HAP-1 (cell line): Measurements from ENCODE around the gene UNC13C.

Experiments used
- DNase-seq, 2 experiments: peaks; one replicate each; pipeline ENCODE4 v3.0.0-alpha.2; 2016 to 2020; ENCODE audit warnings: low spot score in 2 of 2
- H3K27me3 ChIP-seq: fragments of 250-450 bp; sonication (Bioruptor Pico); 2 replicates; pipeline ENCODE4 v1.5.1; 2020; ENCODE audit warnings: low read depth, mild to moderate bottlenecking, moderate library complexity
- H3K36me3 ChIP-seq: fragments of 250-450 bp; sonication (Bioruptor Pico); replicated peaks from 2 replicates; pipeline ENCODE4 v1.5.1; 2020; ENCODE audit warnings: mild to moderate bottlenecking
- H3K4me1 ChIP-seq: fragments of 250-450 bp; sonication (Bioruptor Pico); 2 replicates; pipeline ENCODE4 v1.5.1; 2020; ENCODE audit warnings: mild to moderate bottlenecking
- H3K4me3 ChIP-seq: fragments of 250-450 bp; sonication (Bioruptor Pico); 2 replicates; pipeline ENCODE4 v1.5.1; 2020; ENCODE audit warnings: mild to moderate bottlenecking, moderate library complexity
- H3K9me3 ChIP-seq: fragments of 250-450 bp; sonication (Bioruptor Pico); 2 replicates; pipeline ENCODE4 v1.5.1; 2020; ENCODE audit warnings: mild to moderate bottlenecking, moderate library complexity
- in situ Hi-C: fragments of 300-500 bp; cut with MboI; formaldehyde crosslinking; loops from 3 replicates; pipeline ENCODE4 v1.14.3; 2020; ENCODE audit warnings: low sequenced_read_pairs, inconsistent platforms, mixed read lengths

UNC13C gene

GRCh38 chr15:54035616-54036015 lies 57.4 kb downstream of the UNC13C start:
- Histone ChIP-seq H3K27me3 (no peaks in the 10 kb centered on the region), H3K4me1 (no peaks in the 10 kb centered on the region), H3K9me3 (no peaks in the 10 kb centered on the region), H3K36me3 (no peaks in the 10 kb centered on the region), H3K4me3 (no peak overlapping the region)
- in situ Hi-C loops = no loop called here
- no peak for DNase-seq

DNA sequence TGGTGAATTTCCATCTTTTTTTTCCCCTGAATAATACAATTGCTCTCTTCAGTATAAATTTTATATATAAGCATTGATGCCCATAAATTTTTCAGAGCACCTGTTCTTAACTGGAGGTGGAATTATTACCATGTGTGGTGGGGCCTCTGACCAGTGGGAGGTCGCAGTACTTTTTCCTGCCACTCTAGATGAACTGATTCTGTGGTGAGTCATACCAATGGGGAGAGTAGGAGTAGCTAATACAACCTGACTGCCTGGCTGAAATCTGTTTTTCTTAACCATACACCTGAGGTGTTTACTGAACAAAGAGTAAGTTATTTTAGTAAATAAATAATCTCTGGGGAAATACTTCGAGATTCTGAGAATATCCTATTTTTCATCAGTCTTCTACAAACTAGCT lies 67.2 kb downstream of the UNC13C start:
- in situ Hi-C loops = no loop called here
- H3K36me3 ChIP-seq = no peaks in the 10 kb centered on the region
- H3K4me3 ChIP-seq = no peak overlapping the region
- peaks cover 2% of the 10 kb centered on the region; the same call in 1 of the 2 replicates for H3K27me3 ChIP-seq
- no peaks in the 10 kb centered on the region for H3K9me3 ChIP-seq
- no peaks in the 10 kb centered on the region for H3K4me1 ChIP-seq
- no peak for DNase-seq

- in situ Hi-C loops = no loop called here
- no peaks in the 10 kb centered on the region for H3K9me3 ChIP-seq
- H3K4me3 ChIP-seq = no peak overlapping the region
- no peaks in the 10 kb centered on the region for H3K4me1 ChIP-seq
- H3K27me3 ChIP-seq = peaks cover 2% of the 10 kb centered on the region; the same call in 1 of the 2 replicates
- DNase-seq = no peak
- H3K36me3 ChIP-seq = no peaks in the 10 kb centered on the region
Measured at GRCh38 chr15:54046093-54046492, 67.9 kb downstream of the UNC13C start.

- in situ Hi-C loops = no loop called here
Measured at GRCh38 chr15:54064365-54064764, 86.1 kb downstream of the UNC13C start.

DNA sequence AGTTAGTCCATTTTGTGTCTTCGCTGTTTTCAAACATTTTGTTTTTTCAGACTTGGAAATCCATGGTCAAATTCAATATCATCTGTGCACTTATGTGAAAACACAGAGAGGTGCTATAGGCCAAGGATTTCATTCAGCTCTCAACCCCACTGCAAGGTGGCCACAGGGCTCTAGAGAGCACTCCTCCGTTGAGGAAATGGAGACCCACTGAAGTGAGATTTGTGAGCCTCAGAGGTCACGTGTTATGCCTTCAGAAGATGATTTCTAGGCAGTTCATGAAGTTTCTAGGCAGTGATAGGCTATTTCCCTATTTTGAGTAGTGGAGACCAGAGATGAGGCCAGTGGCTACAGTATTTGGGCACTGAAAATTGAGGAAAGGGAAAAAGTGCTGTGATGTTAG lies 88.2 kb downstream of the UNC13C start:
- no peak for DNase-seq
- no peak overlapping the region for H3K4me3 ChIP-seq
- no peaks in the 10 kb centered on the region for H3K4me1 ChIP-seq
- no peaks in the 10 kb centered on the region for H3K9me3 ChIP-seq
- H3K36me3 ChIP-seq = no peaks in the 10 kb centered on the region
- in situ Hi-C loops = no loop called here
- H3K27me3 ChIP-seq = no peaks in the 10 kb centered on the region

More at GRCh38 chr15:54064365-54064764, 86.1 kb downstream of the UNC13C start:
- Histone ChIP-seq H3K9me3 (no peaks in the 10 kb centered on the region), H3K4me1 (no peaks in the 10 kb centered on the region), H3K36me3 (no peaks in the 10 kb centered on the region), H3K27me3 (no peaks in the 10 kb centered on the region), H3K4me3 (no peak overlapping the region)
- no peak for DNase-seq

- peak; percentile 17 to 43 for DNase-seq
- no peaks in the 10 kb centered on the region for H3K27me3 ChIP-seq
- in situ Hi-C loops = no loop called here
- H3K9me3 ChIP-seq = no peaks in the 10 kb centered on the region
- no peaks in the 10 kb centered on the region; the same call in 1 of the 2 replicates for H3K4me1 ChIP-seq
- no peak overlapping the region for H3K4me3 ChIP-seq
- no peaks in the 10 kb centered on the region for H3K36me3 ChIP-seq
Measured at GRCh38 chr15:54082836-54083492, 104.7 kb downstream of the UNC13C start.

DNA sequence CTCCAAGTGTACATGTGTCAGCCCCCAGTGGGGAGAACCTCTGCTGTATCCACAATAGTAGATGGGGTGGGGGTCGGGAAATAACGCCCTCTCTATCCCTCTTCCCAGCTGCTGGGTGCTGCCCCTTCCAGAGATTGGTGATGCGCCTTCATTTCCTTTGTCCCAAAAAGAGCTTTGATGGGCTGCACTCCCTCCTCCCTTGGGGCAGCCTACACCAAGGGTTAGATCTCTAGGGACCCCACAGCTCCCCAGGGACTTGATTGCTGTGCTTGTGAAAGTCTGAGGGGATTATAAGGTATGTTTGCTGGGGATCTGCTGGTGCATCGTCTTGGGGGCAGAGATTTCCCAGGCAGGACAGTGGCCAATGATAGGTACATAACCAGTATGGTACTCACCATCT lies 105.3 kb downstream of the UNC13C start:
- H3K27me3 ChIP-seq = no peaks in the 10 kb centered on the region
- in situ Hi-C loops = no loop called here
- no peak for DNase-seq
- no peaks in the 10 kb centered on the region for H3K36me3 ChIP-seq
- no peaks in the 10 kb centered on the region for H3K9me3 ChIP-seq
- no peaks in the 10 kb centered on the region; the same call in 1 of the 2 replicates for H3K4me1 ChIP-seq
- H3K4me3 ChIP-seq = no peak overlapping the region

- Histone ChIP-seq H3K9me3 (no peaks in the 10 kb centered on the region), H3K4me1 (no peaks in the 10 kb centered on the region; the same call in 1 of the 2 replicates), H3K36me3 (no peaks in the 10 kb centered on the region), H3K4me3 (no peak overlapping the region), H3K27me3 (no peaks in the 10 kb centered on the region)
- no peak for DNase-seq
- in situ Hi-C loops = no loop called here
Measured at GRCh38 chr15:54083991-54084390, 105.8 kb downstream of the UNC13C start.

DNA sequence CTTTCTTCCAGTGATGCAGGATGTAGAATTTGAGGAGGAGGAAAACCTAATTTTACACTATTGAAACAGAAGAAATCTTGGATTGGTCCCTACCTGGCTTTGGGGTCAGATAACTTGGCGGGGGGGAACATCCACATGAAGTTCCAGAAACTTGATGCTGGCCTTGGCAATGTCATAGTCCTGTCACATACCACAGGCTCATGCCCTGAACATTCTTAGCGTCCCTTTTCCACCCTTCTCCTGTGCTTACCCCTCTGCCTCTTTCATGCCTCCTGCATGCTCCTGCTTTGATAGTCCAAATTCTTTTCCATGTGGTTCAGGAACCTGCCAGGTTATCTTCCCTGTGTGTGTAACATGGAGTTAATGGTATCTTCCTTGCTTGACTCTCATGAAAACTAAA lies 110.6 kb downstream of the UNC13C start:
- no peak for DNase-seq
- Histone ChIP-seq H3K36me3 (no peaks in the 10 kb centered on the region), H3K27me3 (no peaks in the 10 kb centered on the region), H3K9me3 (no peaks in the 10 kb centered on the region), H3K4me3 (no peak overlapping the region), H3K4me1 (no peaks in the 10 kb centered on the region; the same call in 1 of the 2 replicates)
- in situ Hi-C loops = no loop called here

GRCh38 chr15:54089776-54090175 lies 111.5 kb downstream of the UNC13C start:
- in situ Hi-C loops = no loop called here
- Histone ChIP-seq H3K9me3 (no peaks in the 10 kb centered on the region), H3K4me1 (no peaks in the 10 kb centered on the region; the same call in 1 of the 2 replicates), H3K27me3 (no peaks in the 10 kb centered on the region), H3K4me3 (no peak overlapping the region), H3K36me3 (no peaks in the 10 kb centered on the region)
- DNase-seq = no peak

DNA sequence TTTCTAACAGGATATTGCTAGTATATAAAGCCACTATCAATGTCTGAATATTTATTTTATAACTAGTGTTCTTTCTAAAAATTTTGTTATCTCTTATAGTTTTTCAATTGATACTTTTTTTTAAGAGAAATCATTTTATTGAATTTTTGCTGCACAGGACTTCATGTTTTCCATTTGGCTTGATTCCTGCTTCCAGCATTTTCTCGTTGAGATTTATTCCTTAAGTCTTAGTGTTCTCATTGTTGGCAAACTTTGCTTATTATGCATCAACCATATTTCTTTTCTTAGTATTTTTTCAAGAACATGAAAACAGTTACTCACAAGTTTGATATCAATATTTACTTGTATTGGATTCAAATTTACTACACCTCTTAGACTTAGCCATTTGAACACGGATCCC lies 113.4 kb downstream of the UNC13C start:
- Histone ChIP-seq H3K27me3 (no peaks in the 10 kb centered on the region), H3K4me1 (peaks cover 5% of the 10 kb centered on the region), H3K4me3 (no peak overlapping the region), H3K9me3 (no peaks in the 10 kb centered on the region), H3K36me3 (no peaks in the 10 kb centered on the region)
- DNase-seq = no peak
- in situ Hi-C loops = no loop called here

DNA sequence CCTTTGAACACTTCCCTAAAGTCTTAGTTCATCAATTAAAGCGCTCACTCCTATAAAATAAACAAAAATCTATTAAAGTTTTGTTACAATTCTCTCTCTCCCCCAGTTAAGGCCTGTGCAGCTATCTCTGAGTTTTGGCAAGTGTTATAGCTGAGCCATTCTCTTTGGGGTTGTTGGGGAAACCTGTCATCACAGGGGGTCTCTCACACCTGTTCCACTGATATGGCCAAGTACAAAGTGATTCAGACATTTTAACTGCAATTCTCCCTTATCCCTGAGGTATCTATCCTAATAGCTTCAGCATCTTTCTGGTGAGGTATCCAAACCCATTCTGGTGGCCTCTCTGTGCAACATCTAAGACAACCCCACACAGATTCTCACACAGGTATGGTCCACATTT lies 116.4 kb downstream of the UNC13C start:
- DNase-seq = no peak
- peaks cover 19% of the 10 kb centered on the region for H3K4me1 ChIP-seq
- H3K9me3 ChIP-seq = no peaks in the 10 kb centered on the region
- no peaks in the 10 kb centered on the region for H3K36me3 ChIP-seq
- in situ Hi-C loops = no loop called here
- H3K27me3 ChIP-seq = no peaks in the 10 kb centered on the region
- no peak overlapping the region for H3K4me3 ChIP-seq

- no peaks in the 10 kb centered on the region for H3K27me3 ChIP-seq
- no peak overlapping the region for H3K4me3 ChIP-seq
- DNase-seq = peak in 1 of 2 experiments; percentile 77
- H3K9me3 ChIP-seq = no peaks in the 10 kb centered on the region
- H3K4me1 ChIP-seq = peaks cover 23% of the 10 kb centered on the region
- no peaks in the 10 kb centered on the region for H3K36me3 ChIP-seq
- in situ Hi-C loops = no loop called here
Measured at GRCh38 chr15:54097019-54097418, 118.8 kb downstream of the UNC13C start.

- DNase-seq = no peak
- no peaks in the 10 kb centered on the region for H3K36me3 ChIP-seq
- H3K27me3 ChIP-seq = no peaks in the 10 kb centered on the region
- no peak overlapping the region for H3K4me3 ChIP-seq
- in situ Hi-C loops = no loop called here
- H3K4me1 ChIP-seq = peaks cover 37% of the 10 kb centered on the region
- H3K9me3 ChIP-seq = no peaks in the 10 kb centered on the region
Measured at GRCh38 chr15:54099010-54099409, 120.8 kb downstream of the UNC13C start.
